HG02973 (cell line): ENCODE results near the gene MICA.
"Not testable (repeated sequence)": the region's sequence is repeated elsewhere in the genome, so short reads cannot be mapped to it uniquely, and the experiment has no call there.

Experiments used
- ATAC-seq: cut with Tn5 transposase; IDR thresholded peaks from one replicate; pipeline ENCODE4 v1.9.1; 2021; ENCODE audit warnings: moderate library complexity; ENCODE audit not compliant: unreplicated experiment

MICA gene

GRCh38 chr6:31381666-31382065 is 21.7 kb upstream of the MICA start:
- no peak for ATAC-seq

- no peak for ATAC-seq
Measured at GRCh38 chr6:31383149-31383548, 20.2 kb upstream of the MICA start.

- no peak for ATAC-seq
Measured at GRCh38 chr6:31385041-31385440, 18.4 kb upstream of the MICA start.

- ATAC-seq = no peak
Measured at GRCh38 chr6:31386099-31386498, 17.3 kb upstream of the MICA start.

- no peak for ATAC-seq
Measured at GRCh38 chr6:31386977-31387376, 16.4 kb upstream of the MICA start.

GRCh38 chr6:31388916-31389801 is 14.2 kb upstream of the MICA start:
- not testable (repeated sequence) for ATAC-seq

- not testable (repeated sequence) for ATAC-seq
Measured at GRCh38 chr6:31389802-31390132, 13.6 kb upstream of the MICA start.

GRCh38 chr6:31393932-31394331 is 9.5 kb upstream of the MICA start:
- ATAC-seq = no peak

- no peak for ATAC-seq
Measured at GRCh38 chr6:31394381-31394780, 9.0 kb upstream of the MICA start.

- no peak for ATAC-seq
Measured at GRCh38 chr6:31395832-31396231, 7.6 kb upstream of the MICA start.

- no peak for ATAC-seq
Measured at GRCh38 chr6:31396422-31397152, 6.8 kb upstream of the MICA start.

GRCh38 chr6:31397153-31397499 is 6.3 kb upstream of the MICA start:
- ATAC-seq = not testable (repeated sequence)

GRCh38 chr6:31397901-31398525 is 5.4 kb upstream of the MICA start:
- ATAC-seq = no peak

- no peak for ATAC-seq
Measured at GRCh38 chr6:31399589-31400466, 3.6 kb upstream of the MICA start.

GRCh38 chr6:31400467-31401289 is 2.7 kb upstream of the MICA start:
- ATAC-seq = peak; percentile 39

GRCh38 chr6:31401403-31401802 is 2.0 kb upstream of the MICA start:
- ATAC-seq = no peak

- ATAC-seq = peak; percentile 6
Measured at GRCh38 chr6:31402324-31403282, 792 bp upstream of the MICA start.

- ATAC-seq = not testable (repeated sequence)
Measured at GRCh38 chr6:31404061-31404364, 618 bp downstream of the MICA start.

GRCh38 chr6:31405996-31406395 is 2.6 kb downstream of the MICA start:
- ATAC-seq = no peak
